ENCODE data around the gene RASAL1. TPM values are rescaled to one million over a fixed set of nuclear protein-coding genes. Genes with fewer than 3 reads are reported as not detected.
A peak's percentile ranks its signal among the peaks of the same experiment; 100 is the strongest.
"Not testable (repeated sequence)": the region's sequence is repeated elsewhere in the genome, so short reads cannot be mapped to it uniquely, and the experiment has no call there.

The RASAL1 gene
- polyA plus RNA-seq, 1 of the 3 experiments (the other 2 are of a cell fraction) = not detected

GRCh38 chr12:113142173-113142885 is 6.8 kb upstream of the RASAL1 start:
- CTCF ChIA-PET = no interaction called here
- Histone ChIP-seq H3K36me3 (replicated peaks in 1 of 2; ENCODE audit: control insufficient read depth in 1 of 2, insufficient read depth in 2 of 2, low read length in 1 of 2) (no peaks in the 10 kb centered on the region), H2AFZ (ENCODE audit: low read depth) (no peak overlapping the region), H3F3A (replicated peaks; ENCODE audit: insufficient read depth) (no peaks in the 10 kb centered on the region), H3K9ac (no peak overlapping the region), H3K4me2 (no peak overlapping the region), H3K9me3 (0 out of 2 replicates have a peak, but pooled peaks cover 4% of the 10 kb centered on the region), H3K9me2 (no peaks in the 10 kb centered on the region), H3K27me3 (ENCODE audit: insufficient read depth) (no peaks in the 10 kb centered on the region), H3K27ac (ENCODE audit: low read depth in 2 of 2, low read length in 1 of 2) (no peak overlapping the region), H3K79me2 (ENCODE audit: insufficient read depth) (no peaks in the 10 kb centered on the region), H3K4me3 (ENCODE audit: low read depth in 2 of 2, low read length in 1 of 2) (no peak overlapping the region), H3K4me1 (ENCODE audit: control insufficient read depth in 1 of 2, insufficient read depth in 2 of 2, low read depth in 1 of 2, low read length in 1 of 2) (no peaks in the 10 kb centered on the region; a peak in 1 of 4 replicates), H4K20me1 (ENCODE audit: insufficient read depth) (no peaks in the 10 kb centered on the region)
- 63% methylated on average over 17 of the region's 17 CpGs for WGBS (ENCODE audit: low lambda C conversion rate)
- POLR2A ChIA-PET = no interaction called here
- TF ChIP-seq RFX5 (IDR thresholded peaks at IDR 0.05; ENCODE audit: low read length) = no peak
- no peak for TF ChIP-seq PBX3 (IDR thresholded peaks at IDR 0.05)
- no peak for TF ChIP-seq CTCF (IDR thresholded peaks at IDR 0.05)
- TF ChIP-seq GABPA (IDR thresholded peaks at IDR 0.05; ENCODE audit: low read depth) = no peak
- TF ChIP-seq USF1 (IDR thresholded peaks at IDR 0.05; ENCODE audit: borderline replicate concordance, low read depth) = no peak
- TF ChIP-seq SIN3A (IDR thresholded peaks at IDR 0.05; ENCODE audit: borderline replicate concordance, low read depth, low read length) = no peak
- TF ChIP-seq FOXJ3 (CRISPR knock-in tag; IDR thresholded peaks at IDR 0.05) = no peak
- TF ChIP-seq TAF1 (IDR thresholded peaks at IDR 0.05; ENCODE audit: borderline replicate concordance, low read depth, low read length) = no peak
- TF ChIP-seq RCOR1 (IDR thresholded peaks at IDR 0.05; ENCODE audit: low read length) = no peak
- no peak for TF ChIP-seq MEF2A (IDR thresholded peaks at IDR 0.05; ENCODE audit: borderline replicate concordance, low read depth)
- no peak for TF ChIP-seq REST (IDR thresholded peaks at IDR 0.05; ENCODE audit: low read depth, low read length)
- no peak for TF ChIP-seq TCF12 (IDR thresholded peaks at IDR 0.05)
- no peak for TF ChIP-seq TEAD4 (IDR thresholded peaks at IDR 0.05; ENCODE audit: borderline replicate concordance, insufficient read depth)
- DNase-seq = peak; percentile 22

GRCh38 chr12:113141716-113142115 is 6.2 kb upstream of the RASAL1 start:
- H3K79me2 ChIP-seq (ENCODE audit: insufficient read depth); H3K9me2 ChIP-seq; H3K9me3 ChIP-seq; H2AFZ ChIP-seq (ENCODE audit: low read depth); H3K36me3 ChIP-seq (replicated peaks in 1 of 2; ENCODE audit: control insufficient read depth in 1 of 2, insufficient read depth in 2 of 2, low read length in 1 of 2); H3K9ac ChIP-seq; H3K27me3 ChIP-seq (ENCODE audit: insufficient read depth); H3K4me3 ChIP-seq (ENCODE audit: low read depth in 2 of 2, low read length in 1 of 2); H4K20me1 ChIP-seq (ENCODE audit: insufficient read depth); H3F3A ChIP-seq (replicated peaks; ENCODE audit: insufficient read depth); CTCF ChIA-PET; H3K4me1 ChIP-seq (ENCODE audit: control insufficient read depth in 1 of 2, insufficient read depth in 2 of 2, low read depth in 1 of 2, low read length in 1 of 2); H3K27ac ChIP-seq (ENCODE audit: low read depth in 2 of 2, low read length in 1 of 2); POLR2A ChIA-PET; DNase-seq; H3K4me2 ChIP-seq: not testable (repeated sequence)
- whole genome bisulfite sequencing (ENCODE audit: low lambda C conversion rate) = 36% methylated on average over 3 of the region's 3 CpGs
